Mesothelial cell of epicardium (in vitro differentiated cells): ENCODE data around the gene SORCS1. TPM values are rescaled to one million over a fixed set of nuclear protein-coding genes. Genes with fewer than 3 reads are reported as not detected.

Experiments used
- DNase-seq, 2 experiments: peaks; one replicate each; pipeline ENCODE4 v3.0.0; 2021; ENCODE audit warnings: low spot score in 2 of 2; ENCODE audit not compliant: unreplicated experiment in 2 of 2
- H3K27ac Mint-ChIP-seq: 2 replicates; pipeline ENCODE4 v1.8.0; 2021; ENCODE audit warnings: mixed read lengths
- H3K27me3 Mint-ChIP-seq: 2 replicates; pipeline ENCODE4 v1.8.0; 2021; ENCODE audit warnings: low read depth, mixed read lengths
- H3K36me3 Mint-ChIP-seq: 2 replicates; pipeline ENCODE4 v1.8.0; 2021; ENCODE audit warnings: mixed read lengths
- H3K4me1 Mint-ChIP-seq: 2 replicates; pipeline ENCODE4 v1.8.0; 2021; ENCODE audit warnings: mixed read lengths
- H3K4me3 Mint-ChIP-seq: 2 replicates; pipeline ENCODE4 v1.8.0; 2021; ENCODE audit warnings: mild to moderate bottlenecking, moderate library complexity, mixed read lengths
- H3K9me3 Mint-ChIP-seq: 2 replicates; pipeline ENCODE4 v1.8.0; 2021; ENCODE audit warnings: mixed read lengths
- CTCF ChIP-seq: fragments of 200-600 bp; sonication (generic); IDR thresholded peaks from one replicate; pipeline ENCODE4 v1.5.0; 2021; ENCODE audit warnings: antibody characterized with exemption; ENCODE audit not compliant: unreplicated experiment
- total RNA-seq: library from RNA; stranded (reverse); gene quantifications from 3 replicates; pipeline ENCODE4 v1.2.1, GENCODE V29; 2021

The SORCS1 gene
- total RNA-seq, 1 donor from 2014 or later = 0.78 TPM

- Mint-ChIP-seq H3K27me3 (peaks cover 25% of the 10 kb centered on the region), H3K36me3 (no peaks in the 10 kb centered on the region), H3K9me3 (no peaks in the 10 kb centered on the region), H3K27ac (no peak overlapping the region), H3K4me1 (no peaks in the 10 kb centered on the region), H3K4me3 (no peak overlapping the region)
- TF ChIP-seq CTCF = no peak
- DNase-seq = no peak
Measured at GRCh38 chr10:106619346-106619745, 545.2 kb downstream of the SORCS1 start.

- TF ChIP-seq CTCF = no peak
- DNase-seq = no peak
- Mint-ChIP-seq H3K4me1 (no peaks in the 10 kb centered on the region), H3K9me3 (no peaks in the 10 kb centered on the region), H3K36me3 (no peaks in the 10 kb centered on the region), H3K4me3 (no peak overlapping the region), H3K27ac (no peak overlapping the region), H3K27me3 (peaks cover 23% of the 10 kb centered on the region)
Measured at GRCh38 chr10:106618646-106619045, 545.9 kb downstream of the SORCS1 start.

GRCh38 chr10:106615081-106615480, 549.4 kb downstream of the SORCS1 start:
- Mint-ChIP-seq H3K4me3 (no peak overlapping the region), H3K27ac (no peak overlapping the region), H3K27me3 (peaks cover 10% of the 10 kb centered on the region), H3K9me3 (no peaks in the 10 kb centered on the region), H3K36me3 (no peaks in the 10 kb centered on the region), H3K4me1 (no peaks in the 10 kb centered on the region)
- no peak for DNase-seq
- no peak for TF ChIP-seq CTCF

- no peak for TF ChIP-seq CTCF
- H3K4me1 Mint-ChIP-seq = no peaks in the 10 kb centered on the region
- no peaks in the 10 kb centered on the region for H3K9me3 Mint-ChIP-seq
- DNase-seq = no peak
- H3K4me3 Mint-ChIP-seq = no peak overlapping the region
- H3K36me3 Mint-ChIP-seq = no peaks in the 10 kb centered on the region
- H3K27ac Mint-ChIP-seq = no peak overlapping the region
- H3K27me3 Mint-ChIP-seq = peaks cover 9% of the 10 kb centered on the region
Measured at GRCh38 chr10:106614293-106614692, 550.2 kb downstream of the SORCS1 start.

GRCh38 chr10:106612381-106612780, 552.1 kb downstream of the SORCS1 start:
- no peak for DNase-seq
- no peaks in the 10 kb centered on the region for H3K4me1 Mint-ChIP-seq
- peaks cover 9% of the 10 kb centered on the region for H3K27me3 Mint-ChIP-seq
- TF ChIP-seq CTCF = no peak
- H3K4me3 Mint-ChIP-seq = no peak overlapping the region
- no peak overlapping the region for H3K27ac Mint-ChIP-seq
- no peaks in the 10 kb centered on the region for H3K9me3 Mint-ChIP-seq
- no peaks in the 10 kb centered on the region for H3K36me3 Mint-ChIP-seq
